Activated naive CD4-positive, alpha-beta T cell treated with anti-CD3 and anti-CD28 coated beads, Interleukin-2, amount 50 U/mL, for 24 hours (primary cell): ENCODE measurements around the gene TRIM45.

ENCODE experiments used
- H3K27ac Mint-ChIP-seq: one replicate; pipeline ENCODE4 v1.8.0; 2021; ENCODE audit warnings: mild to moderate bottlenecking, mixed read lengths
- H3K27me3 Mint-ChIP-seq: one replicate; pipeline ENCODE4 v1.8.0; 2021; ENCODE audit warnings: mixed read lengths
- H3K36me3 Mint-ChIP-seq: one replicate; pipeline ENCODE4 v1.8.0; 2021; ENCODE audit warnings: mixed read lengths
- H3K4me1 Mint-ChIP-seq: one replicate; pipeline ENCODE4 v1.8.0; 2021; ENCODE audit warnings: mixed read lengths
- H3K4me3 Mint-ChIP-seq: one replicate; pipeline ENCODE4 v1.8.0; 2021; ENCODE audit warnings: mild to moderate bottlenecking, mixed read lengths
- H3K9me3 Mint-ChIP-seq: one replicate; pipeline ENCODE4 v1.8.0; 2021; ENCODE audit warnings: mixed read lengths

TRIM45 gene

DNA sequence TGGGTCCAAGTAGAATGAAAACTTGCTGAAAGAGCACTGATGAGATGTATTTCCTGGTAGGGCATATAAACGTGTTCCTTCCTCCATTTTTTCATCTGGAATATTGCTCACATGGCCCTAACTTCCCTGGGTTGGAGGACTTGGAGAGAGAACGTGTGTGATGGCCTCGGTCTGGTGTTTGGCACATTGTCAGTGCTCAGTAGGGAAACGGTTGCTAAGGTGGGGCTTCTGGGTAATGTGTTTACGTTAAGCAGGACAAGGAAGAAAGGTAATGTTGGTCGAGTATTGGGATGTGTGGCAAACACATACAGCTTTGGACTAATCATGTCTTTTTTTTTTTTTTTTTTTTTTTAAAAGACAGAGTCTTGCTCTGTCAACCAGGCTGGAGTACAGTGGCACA, 55.2 kb downstream of the TRIM45 start:
- Mint-ChIP-seq H3K27ac (no peak overlapping the region), H3K4me3 (no peak overlapping the region), H3K9me3 (no peaks in the 10 kb centered on the region), H3K36me3 (peaks cover 28% of the 10 kb centered on the region), H3K27me3 (no peaks in the 10 kb centered on the region), H3K4me1 (peaks cover 55% of the 10 kb centered on the region)

DNA sequence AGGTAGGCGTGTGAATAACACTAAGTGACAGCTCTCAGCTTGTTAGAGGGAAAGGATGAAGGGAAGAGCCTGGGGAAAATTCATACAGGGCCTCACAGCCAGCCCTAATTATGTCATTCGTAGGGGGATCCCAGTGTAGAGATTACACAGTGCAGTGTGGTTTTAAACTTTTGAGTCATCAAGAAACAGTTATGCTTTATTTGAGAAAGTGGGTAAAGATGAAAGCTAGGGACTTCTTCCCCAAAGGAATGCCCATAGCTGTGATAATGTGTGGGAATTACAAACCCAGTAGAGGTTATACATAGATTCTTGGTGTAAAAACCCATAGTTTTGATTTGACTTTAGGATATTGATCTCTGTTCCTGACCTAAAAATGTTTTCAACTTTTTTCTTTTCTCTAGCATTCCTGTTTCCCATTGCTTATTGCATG, 59.5 kb downstream of the TRIM45 start:
- H3K4me1 Mint-ChIP-seq = peaks cover 51% of the 10 kb centered on the region
- no peaks in the 10 kb centered on the region for H3K27me3 Mint-ChIP-seq
- H3K27ac Mint-ChIP-seq = peak overlapping the region; percentile 20
- H3K9me3 Mint-ChIP-seq = no peaks in the 10 kb centered on the region
- H3K4me3 Mint-ChIP-seq = peak overlapping the region; percentile 70
- peaks cover 30% of the 10 kb centered on the region for H3K36me3 Mint-ChIP-seq
